Astrocyte of the spinal cord (primary cell): ENCODE measurements around the gene HLA-B.
"Not testable (repeated sequence)": the region's sequence is repeated elsewhere in the genome, so short reads cannot be mapped to it uniquely, and the experiment has no call there.

Experiments
- DNase-seq: peaks from one replicate; pipeline ENCODE4 v3.0.0; 2011; ENCODE audit warnings: low read depth, low spot score
- H3K4me3 ChIP-seq: 2 replicates; pipeline ENCODE4 v1.5.1; 2011; ENCODE audit warnings: low read depth, mild to moderate bottlenecking, low read length, moderate library complexity
- CTCF ChIP-seq: IDR thresholded peaks from 2 replicates; pipeline ENCODE4 v1.5.1; 2012; ENCODE audit warnings: low read depth, mild to moderate bottlenecking, low read length, inconsistent platforms
- in situ Hi-C: cut with HindIII; loops from 2 replicates; pipeline ENCODE4 v1.10.0; 2017; ENCODE audit warnings: low sequenced_read_pairs

Gene HLA-B

GRCh38 chr6:31400467-31401289, 43.7 kb upstream of the HLA-B start:
- peak; percentile 37 for DNase-seq
- H3K4me3 ChIP-seq: peak overlapping the region; percentile 69
- in situ Hi-C loops: no loop called here
- no peak for TF ChIP-seq CTCF

DNA sequence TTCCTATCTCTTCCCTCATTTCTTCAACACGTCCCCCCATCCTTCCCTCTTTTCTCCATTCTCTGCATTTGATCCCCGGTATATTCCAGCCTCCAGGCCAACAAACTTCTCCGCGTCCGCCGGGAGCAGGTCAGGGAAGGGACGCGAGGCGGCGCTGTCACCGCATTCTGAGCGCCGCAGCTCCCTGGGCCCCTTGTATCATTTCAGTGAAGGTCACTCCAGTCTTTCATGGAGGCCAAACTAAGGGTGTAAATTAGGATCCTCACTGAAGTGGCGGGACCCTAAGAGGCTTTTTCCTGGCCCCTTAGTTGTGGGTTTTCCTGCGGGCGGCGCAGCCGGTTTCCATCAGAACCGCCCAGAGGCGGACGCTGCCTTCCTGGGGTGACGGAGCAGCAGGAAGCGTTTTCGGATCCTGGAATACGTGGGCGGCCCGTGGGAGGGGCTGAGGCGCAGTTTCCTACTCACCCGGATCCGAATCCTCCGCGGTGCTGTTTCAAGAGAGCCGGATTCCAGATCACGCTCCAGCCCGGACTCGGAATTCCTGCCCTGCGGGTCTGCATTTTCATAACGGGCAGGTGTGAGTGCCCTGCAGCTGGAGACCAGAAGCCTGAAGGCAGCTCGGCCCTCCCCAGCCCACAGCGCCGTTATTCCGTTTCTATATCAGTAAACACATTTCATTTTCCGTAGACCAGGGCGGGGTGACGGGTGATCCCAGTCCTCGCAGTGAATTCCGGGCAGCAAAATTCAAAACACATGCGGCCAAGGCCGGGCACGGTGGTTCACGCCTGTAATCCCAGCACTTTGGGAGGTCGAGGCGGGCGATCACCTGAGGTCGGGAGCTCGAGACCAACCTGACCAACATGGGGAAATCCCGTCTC, 42.8 kb upstream of the HLA-B start:
- TF ChIP-seq CTCF: peak; percentile 98
- H3K4me3 ChIP-seq: peak overlapping the region; percentile 69
- DNase-seq: peak; percentile 82
- in situ Hi-C loops: no loop called here

DNA sequence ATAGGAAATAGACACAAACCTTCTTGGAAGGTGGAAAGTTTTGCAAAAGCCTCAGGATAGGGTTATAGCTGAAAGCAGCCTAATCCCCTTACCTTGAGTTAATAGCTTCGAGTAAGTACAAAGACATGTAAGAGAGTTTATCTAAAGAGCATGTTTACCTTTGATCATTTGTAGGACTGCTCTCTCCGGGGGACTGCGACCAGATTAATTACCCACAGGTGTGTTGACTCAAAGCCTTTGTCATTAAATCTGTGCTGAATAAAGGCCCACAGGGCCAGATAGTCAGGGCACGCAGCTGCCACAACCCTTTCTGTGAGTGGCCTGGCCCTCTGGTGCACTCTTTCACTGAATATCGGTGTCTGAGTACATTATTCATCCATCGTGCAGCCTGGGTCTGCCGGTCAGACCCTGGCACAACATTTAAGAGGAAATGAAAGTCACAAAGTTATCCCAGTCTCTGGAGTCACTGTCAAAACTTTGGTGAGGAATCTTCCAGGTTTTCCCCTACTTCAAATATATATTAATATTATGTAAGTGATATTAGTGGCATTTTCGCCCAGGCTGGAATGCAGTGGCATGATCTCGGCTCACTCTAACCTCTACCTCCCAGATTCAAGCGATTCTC, 41.0 kb upstream of the HLA-B start:
- DNase-seq: no peak
- H3K4me3 ChIP-seq: no peak overlapping the region
- in situ Hi-C loops: no loop called here
- no peak for TF ChIP-seq CTCF

DNA sequence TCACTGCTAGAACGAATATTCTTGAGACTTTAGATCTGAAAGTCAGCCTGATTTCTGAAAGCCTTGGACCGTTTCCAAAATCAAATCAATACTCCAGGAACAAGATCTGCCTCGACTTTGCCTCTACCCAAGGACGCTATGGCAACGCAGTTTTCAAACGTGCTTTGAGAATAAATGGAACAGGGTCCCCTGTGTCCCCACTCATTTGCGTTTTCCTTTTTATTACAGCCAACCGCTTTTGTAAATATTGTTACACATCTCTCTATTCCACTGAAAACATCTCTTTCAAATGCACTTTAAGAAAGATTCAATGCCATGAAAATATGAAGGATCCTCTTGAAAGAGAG, 40.1 kb upstream of the HLA-B start:
- in situ Hi-C loops, H3K4me3 ChIP-seq, DNase-seq: not testable (repeated sequence)

- TF ChIP-seq CTCF: peak; percentile 82
- in situ Hi-C loops: no loop called here
- no peak overlapping the region for H3K4me3 ChIP-seq
- peak; percentile 65 for DNase-seq
Observed at GRCh38 chr6:31396422-31397152, 39.6 kb upstream of the HLA-B start.

DNA sequence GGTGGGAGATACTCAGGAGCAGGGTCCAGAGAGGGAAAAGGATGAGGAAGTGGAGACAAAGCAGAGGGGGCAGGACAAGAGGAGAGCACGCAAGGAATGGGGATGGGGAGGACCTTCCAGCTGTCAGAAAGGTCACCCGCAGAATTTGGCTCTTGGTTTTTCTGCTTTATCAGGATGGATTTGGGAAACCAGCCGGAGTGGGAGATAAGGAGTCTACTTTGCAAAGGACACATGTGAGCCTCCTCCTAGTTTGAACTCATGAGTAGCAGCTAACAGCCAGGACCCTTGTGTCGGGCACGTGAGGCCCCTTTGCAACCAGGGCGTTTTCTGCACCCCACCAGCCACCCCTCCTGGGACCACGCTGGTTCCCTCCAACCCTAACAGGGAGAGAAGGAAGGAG, 38.9 kb upstream of the HLA-B start:
- no peak for DNase-seq
- in situ Hi-C loops: no loop called here
- H3K4me3 ChIP-seq: no peak overlapping the region
- no peak for TF ChIP-seq CTCF
